Loucy (cell line): ENCODE results near the gene TRMU.

Experiments
- H2AFZ ChIP-seq: fragments of 200-600 bp; sonication (generic); 2 replicates; pipeline ENCODE4 v1.6.0; 2016; ENCODE audit warnings: antibody characterized with exemption, mild to moderate bottlenecking, low read length, moderate library complexity
- H3F3A ChIP-seq: fragments of 200-600 bp; 2 replicates; pipeline ENCODE4 v1.6.0; 2016; ENCODE audit warnings: antibody characterized with exemption, low read depth, mild to moderate bottlenecking
- H3K27me3 ChIP-seq: fragments of 200-600 bp; sonication (generic); 2 replicates; pipeline ENCODE4 v1.6.1; 2014; ENCODE audit warnings: low read length, mild to moderate bottlenecking; ENCODE audit not compliant: insufficient read depth, poor library complexity, severe bottlenecking
- H3K36me3 ChIP-seq: fragments of 200-600 bp; sonication (generic); 2 replicates; pipeline ENCODE4 v1.6.1; 2016; ENCODE audit warnings: low read length; ENCODE audit not compliant: insufficient read depth
- H3K4me1 ChIP-seq: fragments of 200-600 bp; sonication (generic); 2 replicates; pipeline ENCODE4 v1.5.1; 2014; ENCODE audit warnings: low read length, mild to moderate bottlenecking; ENCODE audit not compliant: insufficient read depth, poor library complexity, severe bottlenecking
- H3K4me2 ChIP-seq: fragments of 200-600 bp; sonication (generic); 2 replicates; pipeline ENCODE4 v1.6.0; 2014; ENCODE audit warnings: antibody characterized with exemption, low read length, low read depth, mild to moderate bottlenecking; ENCODE audit not compliant: poor library complexity, severe bottlenecking
- H3K4me3 ChIP-seq: fragments of 200-600 bp; sonication (generic); 2 replicates; pipeline ENCODE4 v1.5.1; 2014; ENCODE audit warnings: low read length, mild to moderate bottlenecking, mixed read lengths; ENCODE audit not compliant: poor library complexity, severe bottlenecking
- H3K79me2 ChIP-seq: fragments of 200-600 bp; sonication (generic); 2 replicates; pipeline ENCODE4 v1.6.1; 2014; ENCODE audit warnings: low read length; ENCODE audit not compliant: insufficient read depth
- H3K9ac ChIP-seq: fragments of 200-600 bp; sonication (generic); 2 replicates; pipeline ENCODE4 v1.6.0; 2014; ENCODE audit warnings: mild to moderate bottlenecking, low read depth, low read length, moderate library complexity; ENCODE audit not compliant: poor library complexity, severe bottlenecking
- H3K9me2 ChIP-seq: fragments of 200-600 bp; sonication (generic); replicated peaks from 2 replicates; pipeline ENCODE4 v1.6.1; 2016; ENCODE audit warnings: low read depth, low read length, mixed read lengths
- H3K9me3 ChIP-seq: fragments of 200-600 bp; sonication (generic); 2 replicates; pipeline ENCODE4 v1.6.1; 2014; ENCODE audit warnings: mild to moderate bottlenecking, antibody characterized with exemption, low read length, low read depth; ENCODE audit not compliant: insufficient read depth
- H4K20me1 ChIP-seq: fragments of 200-600 bp; sonication (generic); 2 replicates; pipeline ENCODE4 v1.6.0; 2014; ENCODE audit warnings: antibody characterized with exemption, low read length, mild to moderate bottlenecking; ENCODE audit not compliant: insufficient read depth, poor library complexity, severe bottlenecking
- CTCF ChIP-seq: fragments of 200-600 bp; sonication (generic); conservative IDR thresholded peaks from 2 replicates; pipeline ENCODE4 v1.5.1; 2014; ENCODE audit warnings: mild to moderate bottlenecking, antibody characterized with exemption, low read length
- EZH2phosphoT487 ChIP-seq: fragments of 200-600 bp; IDR thresholded peaks from 2 replicates; pipeline ENCODE4 v1.6.1; 2018; ENCODE audit warnings: antibody characterized with exemption, mild to moderate bottlenecking, moderate library complexity, borderline replicate concordance

TRMU gene

GRCh38 chr22:46340676-46341075, 5.2 kb downstream of the TRMU start:
- Histone ChIP-seq H3K9me2 (no peaks in the 10 kb centered on the region), H3K36me3 (peaks cover 62% of the 10 kb centered on the region; the same call in 1 of the 2 replicates), H3K4me1 (peaks cover 21% of the 10 kb centered on the region), H3K4me3 (no peak overlapping the region), H3K9me3 (no peaks in the 10 kb centered on the region), H2AFZ (no peak overlapping the region), H3K4me2 (no peak overlapping the region), H3K27me3 (peaks cover 4% of the 10 kb centered on the region), H3K9ac (no peak overlapping the region), H4K20me1 (peaks cover 18% of the 10 kb centered on the region), H3F3A (no peaks in the 10 kb centered on the region), H3K79me2 (peaks cover 61% of the 10 kb centered on the region)
- TF ChIP-seq CTCF (no peak), EZH2phosphoT487 (no peak)

GRCh38 chr22:46346680-46347405, 11.3 kb downstream of the TRMU start:
- H3K4me3 ChIP-seq, result no peak overlapping the region
- H3K9me2 ChIP-seq, result no peaks in the 10 kb centered on the region
- H4K20me1 ChIP-seq, result no peaks in the 10 kb centered on the region
- no peaks in the 10 kb centered on the region for H3K9me3 ChIP-seq
- no peaks in the 10 kb centered on the region for H3K27me3 ChIP-seq
- TF ChIP-seq EZH2phosphoT487 (no peak), CTCF (no peak)
- no peak overlapping the region for H3K4me2 ChIP-seq
- no peak overlapping the region for H2AFZ ChIP-seq
- no peaks in the 10 kb centered on the region for H3K4me1 ChIP-seq
- H3K9ac ChIP-seq, result no peak overlapping the region
- H3K36me3 ChIP-seq, result peaks cover 88% of the 10 kb centered on the region; the same call in 1 of the 2 replicates
- H3K79me2 ChIP-seq, result peaks cover 13% of the 10 kb centered on the region; the same call in 1 of the 2 replicates
- H3F3A ChIP-seq, result no peaks in the 10 kb centered on the region

GRCh38 chr22:46347646-46348045, 12.1 kb downstream of the TRMU start:
- Histone ChIP-seq H3K9me2 (no peaks in the 10 kb centered on the region), H3K36me3 (peaks cover 93% of the 10 kb centered on the region; the same call in 1 of the 2 replicates), H4K20me1 (no peaks in the 10 kb centered on the region), H3K9ac (no peak overlapping the region), H3K4me1 (peaks cover 4% of the 10 kb centered on the region), H3K4me3 (no peak overlapping the region), H3K4me2 (no peak overlapping the region), H2AFZ (no peak overlapping the region), H3F3A (no peaks in the 10 kb centered on the region), H3K79me2 (peaks cover 8% of the 10 kb centered on the region; the same call in 1 of the 2 replicates), H3K9me3 (no peaks in the 10 kb centered on the region), H3K27me3 (no peaks in the 10 kb centered on the region)
- TF ChIP-seq CTCF (no peak), EZH2phosphoT487 (no peak)
